ENCODE data around the gene TRDN.

TRDN gene

GRCh38 chr6:123663436-123663835 is 26.7 kb upstream of the TRDN start:
- Histone ChIP-seq H3K9me2 (replicated peaks; ENCODE audit: control insufficient read depth, low read length) (no peaks in the 10 kb centered on the region), H3K27ac (ENCODE audit: low read depth, low read length) (no peak overlapping the region), H3K36me3 (ENCODE audit: control insufficient read depth, low read length) (no peaks in the 10 kb centered on the region), H3K27me3 (ENCODE audit: control insufficient read depth, low read length) (no peaks in the 10 kb centered on the region), H3K79me2 (ENCODE audit: control insufficient read depth, low read length) (no peaks in the 10 kb centered on the region), H3K4me1 (ENCODE audit: control insufficient read depth, low read length) (no peaks in the 10 kb centered on the region), H3K9me3 (ENCODE audit: control insufficient read depth, insufficient read depth, low read length) (no peaks in the 10 kb centered on the region), H3K4me2 (ENCODE audit: low read length) (no peak overlapping the region), H3K4me3 (ENCODE audit: low read length) (no peak overlapping the region), H3F3A (ENCODE audit: control insufficient read depth, insufficient read depth) (no peaks in the 10 kb centered on the region), H4K20me1 (ENCODE audit: control insufficient read depth, insufficient read depth, low read depth, low read length) (no peaks in the 10 kb centered on the region)
- TF ChIP-seq EZH2phosphoT487 (IDR thresholded peaks at IDR 0.05; ENCODE audit: borderline replicate concordance, low read length) = no peak
- TF ChIP-seq, protein P1, sequence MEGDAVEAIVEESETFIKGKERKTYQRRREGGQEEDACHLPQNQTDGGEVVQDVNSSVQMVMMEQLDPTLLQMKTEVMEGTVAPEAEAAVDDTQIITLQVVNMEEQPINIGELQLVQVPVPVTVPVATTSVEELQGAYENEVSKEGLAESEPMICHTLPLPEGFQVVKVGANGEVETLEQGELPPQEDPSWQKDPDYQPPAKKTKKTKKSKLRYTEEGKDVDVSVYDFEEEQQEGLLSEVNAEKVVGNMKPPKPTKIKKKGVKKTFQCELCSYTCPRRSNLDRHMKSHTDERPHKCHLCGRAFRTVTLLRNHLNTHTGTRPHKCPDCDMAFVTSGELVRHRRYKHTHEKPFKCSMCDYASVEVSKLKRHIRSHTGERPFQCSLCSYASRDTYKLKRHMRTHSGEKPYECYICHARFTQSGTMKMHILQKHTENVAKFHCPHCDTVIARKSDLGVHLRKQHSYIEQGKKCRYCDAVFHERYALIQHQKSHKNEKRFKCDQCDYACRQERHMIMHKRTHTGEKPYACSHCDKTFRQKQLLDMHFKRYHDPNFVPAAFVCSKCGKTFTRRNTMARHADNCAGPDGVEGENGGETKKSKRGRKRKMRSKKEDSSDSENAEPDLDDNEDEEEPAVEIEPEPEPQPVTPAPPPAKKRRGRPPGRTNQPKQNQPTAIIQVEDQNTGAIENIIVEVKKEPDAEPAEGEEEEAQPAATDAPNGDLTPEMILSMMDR (IDR thresholded peaks at IDR 0.05; ENCODE audit: low read depth, low read length, poor library complexity, severe bottlenecking) = no peak

DNA sequence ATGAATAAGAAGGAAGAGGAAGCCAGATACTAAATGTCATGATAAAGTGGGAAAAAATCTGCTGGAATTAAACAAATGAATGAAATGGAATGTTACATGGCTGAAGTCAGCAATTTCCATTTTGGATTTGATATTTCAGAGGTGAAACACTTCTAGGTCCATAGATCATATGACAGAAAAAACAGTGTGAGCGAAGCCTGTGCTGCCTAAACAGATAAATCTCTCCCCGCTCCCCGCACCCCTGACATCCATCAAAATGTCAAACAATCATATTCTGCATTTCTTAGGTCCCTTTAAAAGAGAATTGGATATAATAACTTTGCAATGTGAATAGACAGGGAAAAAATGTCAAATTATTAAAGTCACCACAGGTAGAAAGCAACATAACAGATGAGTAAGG is 26.0 kb upstream of the TRDN start:
- H3K36me3 ChIP-seq (ENCODE audit: control insufficient read depth, low read length) = no peaks in the 10 kb centered on the region
- H3K4me1 ChIP-seq (ENCODE audit: control insufficient read depth, low read length) = no peaks in the 10 kb centered on the region
- no peak overlapping the region for H3K4me3 ChIP-seq (ENCODE audit: low read length)
- H3K27me3 ChIP-seq (ENCODE audit: control insufficient read depth, low read length) = no peaks in the 10 kb centered on the region
- no peak for TF ChIP-seq EZH2phosphoT487 (IDR thresholded peaks at IDR 0.05; ENCODE audit: borderline replicate concordance, low read length)
- TF ChIP-seq, protein P1 (IDR thresholded peaks at IDR 0.05; ENCODE audit: low read depth, low read length, poor library complexity, severe bottlenecking) = no peak
- H3K9me3 ChIP-seq (ENCODE audit: control insufficient read depth, insufficient read depth, low read length) = no peaks in the 10 kb centered on the region
- no peaks in the 10 kb centered on the region for H3K79me2 ChIP-seq (ENCODE audit: control insufficient read depth, low read length)
- H3K27ac ChIP-seq (ENCODE audit: low read depth, low read length) = no peak overlapping the region
- no peak overlapping the region for H3K4me2 ChIP-seq (ENCODE audit: low read length)
- no peaks in the 10 kb centered on the region for H3F3A ChIP-seq (ENCODE audit: control insufficient read depth, insufficient read depth)
- no peaks in the 10 kb centered on the region for H4K20me1 ChIP-seq (ENCODE audit: control insufficient read depth, insufficient read depth, low read depth, low read length)
- H3K9me2 ChIP-seq (replicated peaks; ENCODE audit: control insufficient read depth, low read length) = no peaks in the 10 kb centered on the region

DNA sequence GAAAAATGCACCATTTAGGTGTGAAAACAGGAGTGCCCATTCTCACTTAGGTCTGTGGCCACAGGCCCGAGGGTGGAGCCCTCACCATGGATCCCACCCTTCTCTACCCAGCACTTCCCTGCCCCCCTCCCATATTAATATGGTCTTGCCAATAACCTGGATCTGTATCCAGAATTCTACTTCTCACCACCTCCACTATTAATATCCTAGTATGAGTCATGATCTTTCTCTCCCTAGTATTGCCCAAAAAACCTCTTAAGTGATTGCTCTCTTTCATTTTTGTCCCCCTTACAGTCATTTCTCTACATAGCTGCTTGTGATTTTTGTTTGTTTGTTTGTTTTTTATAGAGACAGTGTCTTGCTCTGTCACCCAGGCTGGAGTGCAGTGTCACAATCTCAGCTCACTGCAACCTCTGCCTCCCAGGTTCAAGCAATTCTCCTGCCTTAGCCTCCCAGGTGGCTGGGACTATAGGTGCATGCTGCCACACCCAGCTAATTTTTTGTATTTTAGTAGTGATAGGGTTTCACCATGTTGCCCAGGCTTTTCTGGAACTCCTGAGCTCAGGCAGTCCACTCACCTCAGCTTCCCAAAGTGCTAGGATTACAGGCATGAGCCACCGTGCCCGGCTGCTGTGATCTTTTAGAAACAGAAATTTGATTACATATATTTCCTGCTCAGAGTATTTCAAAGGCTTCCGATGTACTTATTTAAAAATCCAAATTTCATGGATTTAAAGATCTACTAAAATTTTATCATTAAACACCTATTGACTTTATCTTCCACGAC is 24.5 kb upstream of the TRDN start:
- Histone ChIP-seq H3K4me1 (ENCODE audit: control insufficient read depth, low read length) (no peaks in the 10 kb centered on the region), H3K9me2 (replicated peaks; ENCODE audit: control insufficient read depth, low read length) (no peaks in the 10 kb centered on the region; the same call in 1 of the 2 replicates), H3K9me3 (ENCODE audit: control insufficient read depth, insufficient read depth, low read length) (no peaks in the 10 kb centered on the region), H4K20me1 (ENCODE audit: control insufficient read depth, insufficient read depth, low read depth, low read length) (no peaks in the 10 kb centered on the region), H3K27ac (ENCODE audit: low read depth, low read length) (no peak overlapping the region), H3K79me2 (ENCODE audit: control insufficient read depth, low read length) (no peaks in the 10 kb centered on the region), H3K4me2 (ENCODE audit: low read length) (no peak overlapping the region), H3K27me3 (ENCODE audit: control insufficient read depth, low read length) (no peaks in the 10 kb centered on the region), H3K4me3 (ENCODE audit: low read length) (no peak overlapping the region), H3F3A (ENCODE audit: control insufficient read depth, insufficient read depth) (no peaks in the 10 kb centered on the region), H3K36me3 (ENCODE audit: control insufficient read depth, low read length) (no peaks in the 10 kb centered on the region)
- no peak for TF ChIP-seq EZH2phosphoT487 (IDR thresholded peaks at IDR 0.05; ENCODE audit: borderline replicate concordance, low read length)
- TF ChIP-seq, protein P1 (IDR thresholded peaks at IDR 0.05; ENCODE audit: low read depth, low read length, poor library complexity, severe bottlenecking) = no peak

All from DOHH2 (cell line).